IMR-90 (cell line): ENCODE data around the gene RUNX3. TPM values are rescaled to one million over a fixed set of nuclear protein-coding genes. Genes with fewer than 3 reads are reported as not detected.

Source experiments
- ATAC-seq: fragments of 200-7000 bp; cut with Tn5 transposase; 2 replicates; pipeline ENCODE4 v1.9.1; 2020; ENCODE audit warnings: low read depth, mild to moderate bottlenecking, moderate library complexity
- BruUV-seq: library from RNA; stranded (reverse); fragments of 400-500 nt; replicated peaks from 2 replicates; lab custom pipeline; 2021; lab: Mats Ljungman, UMichigan
- CTCF ChIA-PET: fragments of 300-600 bp; formaldehyde crosslinking; extraction: SDS; loops from one replicate; lab custom pipeline; 2021; ENCODE audit warnings: antibody characterized with exemption; lab: Yijun Ruan, JAX
- POLR2A ChIA-PET: fragments of 300-600 bp; sonication (Branson Sonifier 250); formaldehyde crosslinking; loops from one replicate; lab custom pipeline; 2022; ENCODE audit warnings: antibody characterized with exemption; ENCODE audit not compliant: unreplicated experiment; lab: Charles Lee
- DNase-seq: peaks from one replicate; pipeline ENCODE4 v3.0.0; 2013
- H2AFZ ChIP-seq: replicated peaks from 2 replicates; pipeline ENCODE3; 2013; ENCODE audit warnings: low read length, mild to moderate bottlenecking; ENCODE audit not compliant: poor library complexity
- H2AK5ac ChIP-seq: 2 replicates; pipeline ENCODE4 v1.6.1; 2013; ENCODE audit warnings: low read depth, low read length, inconsistent platforms
- H2AK9ac ChIP-seq: replicated peaks from 2 replicates; pipeline ENCODE3; 2013; ENCODE audit warnings: mild to moderate bottlenecking, low read depth, low read length, moderate library complexity; ENCODE audit not compliant: poor library complexity
- H2BK120ac ChIP-seq: 2 replicates; pipeline ENCODE4 v1.6.1; 2013; ENCODE audit warnings: low read depth, low read length, inconsistent platforms
- H2BK15ac ChIP-seq: 3 replicates; pipeline ENCODE4 v1.6.1; 2013; ENCODE audit warnings: low read depth, low read length, inconsistent platforms
- H2BK20ac ChIP-seq: 2 replicates; pipeline ENCODE4 v1.6.1; 2013; ENCODE audit warnings: low read depth, mild to moderate bottlenecking, inconsistent platforms, low read length, moderate library complexity
- H2BK5ac ChIP-seq: 2 replicates; pipeline ENCODE4 v1.6.1; 2013; ENCODE audit warnings: mild to moderate bottlenecking, low read depth, low read length, inconsistent platforms; ENCODE audit not compliant: poor library complexity, severe bottlenecking
- H3K14ac ChIP-seq: replicated peaks from 2 replicates; pipeline ENCODE4 v1.6.1; 2013; ENCODE audit warnings: low read depth, low read length, inconsistent platforms
- H3K18ac ChIP-seq: 2 replicates; pipeline ENCODE4 v1.6.1; 2013; ENCODE audit warnings: low read depth, low read length, control low read depth
- H3K23ac ChIP-seq: 2 replicates; pipeline ENCODE4 v1.6.1; 2013; ENCODE audit warnings: low read depth, low read length, inconsistent platforms
- H3K27ac ChIP-seq: 2 replicates; pipeline ENCODE4 v1.5.1; 2013; ENCODE audit warnings: mild to moderate bottlenecking, control low read depth, low read length; ENCODE audit not compliant: insufficient read depth
- H3K27me3 ChIP-seq: 2 replicates; pipeline ENCODE4 v1.6.1; 2013; ENCODE audit warnings: low read length; ENCODE audit not compliant: control insufficient read depth, insufficient read depth
- H3K36me3 ChIP-seq: 2 replicates; pipeline ENCODE4 v1.6.1; 2013; ENCODE audit warnings: low read length, mixed read lengths; ENCODE audit not compliant: control insufficient read depth, insufficient read depth
- H3K4ac ChIP-seq: 2 replicates; pipeline ENCODE4 v1.6.1; 2013; ENCODE audit warnings: low read depth, low read length, inconsistent platforms
- H3K4me1 ChIP-seq: 2 replicates; pipeline ENCODE4 v1.6.1; 2013; ENCODE audit warnings: low read length, mixed read lengths; ENCODE audit not compliant: control insufficient read depth, insufficient read depth
- H3K4me2 ChIP-seq: 2 replicates; pipeline ENCODE4 v1.6.1; 2013; ENCODE audit warnings: low read depth, mild to moderate bottlenecking, control low read depth, low read length, moderate library complexity
- H3K4me3 ChIP-seq: 2 replicates; pipeline ENCODE4 v1.5.1; 2013; ENCODE audit warnings: low read depth, mild to moderate bottlenecking, control low read depth, low read length, moderate library complexity; ENCODE audit not compliant: insufficient read depth
- H3K56ac ChIP-seq: 2 replicates; pipeline ENCODE4 v1.6.1; 2013; ENCODE audit warnings: low read length, inconsistent platforms; ENCODE audit not compliant: insufficient read depth; ENCODE audit errors: extremely low read depth
- H3K79me1 ChIP-seq, 2 experiments: 2 replicates each; pipeline ENCODE4 v1.6.1; 2013; ENCODE audit warnings: low read length in 2 of 2, inconsistent platforms in 1 of 2, low read depth in 1 of 2
- H3K9ac ChIP-seq: 2 replicates; pipeline ENCODE4 v1.6.1; 2013; ENCODE audit warnings: low read depth, low read length, control low read depth
- H3K9me1 ChIP-seq: 2 replicates; pipeline ENCODE4 v1.6.1; 2013; ENCODE audit warnings: low read length, inconsistent platforms; ENCODE audit not compliant: insufficient read depth
- H3K9me3 ChIP-seq: 2 replicates; pipeline ENCODE4 v1.6.1; 2013; ENCODE audit warnings: low read length; ENCODE audit not compliant: control insufficient read depth, insufficient read depth
- H4K20me1 ChIP-seq: 2 replicates; pipeline ENCODE4 v1.6.1; 2013; ENCODE audit warnings: low read length, inconsistent platforms; ENCODE audit not compliant: insufficient read depth
- H4K5ac ChIP-seq: 2 replicates; pipeline ENCODE4 v1.6.1; 2013; ENCODE audit warnings: mild to moderate bottlenecking, low read depth, low read length, control low read depth
- H4K8ac ChIP-seq, 2 experiments: 2 replicates each; pipeline ENCODE4 v1.6.1; 2013; ENCODE audit warnings: low read depth in 2 of 2, low read length in 2 of 2, control low read depth in 1 of 2, inconsistent platforms in 1 of 2
- H4K91ac ChIP-seq: 2 replicates; pipeline ENCODE4 v1.6.1; 2013; ENCODE audit warnings: low read depth, low read length, inconsistent platforms; ENCODE audit not compliant: insufficient read depth
- MXI1 ChIP-seq: IDR thresholded peaks from 2 replicates; pipeline ENCODE4 v1.6.1; 2012; ENCODE audit warnings: low read depth, mild to moderate bottlenecking, low read length, moderate library complexity, borderline replicate concordance
- RCOR1 ChIP-seq: IDR thresholded peaks from 2 replicates; pipeline ENCODE4 v1.6.1; 2012; ENCODE audit warnings: mild to moderate bottlenecking, low read length, improper control_type of control experiment; ENCODE audit not compliant: insufficient replicate concordance
- WGBS, 2 experiments: methylation state at CpG; one replicate each; pipeline versions ENCODE4 v1.1.5 to v1.1.7; 2013; ENCODE audit warnings: missing lambda C conversion rate in 2 of 2; ENCODE audit not compliant: insufficient read length in 1 of 2; ENCODE audit errors: extremely low coverage in 2 of 2; 5-methylcytosine and 5-hydroxymethylcytosine counted together
- dilution Hi-C: fragments of 300-500 bp; cut with HindIII; formaldehyde crosslinking; loops from one replicate; pipeline ENCODE4 v1.14.3; 2018; ENCODE audit warnings: low sequenced_read_pairs; ENCODE audit not compliant: unreplicated experiment
- in situ Hi-C: fragments of 300-500 bp; cut with MboI; formaldehyde crosslinking; loops from 3 replicates; pipeline ENCODE4 v1.14.3; 2019; ENCODE audit warnings: low sequenced_read_pairs, inconsistent platforms, mixed read lengths
- intact Hi-C: fragments of 100-400 bp; cut with micrococcal nuclease; formaldehyde crosslinking; loops from 2 replicates; pipeline ENCODE4 v1.10.0; 2022
- polyA plus RNA-seq, 3 experiments: library from polyadenylated mRNA; depleted of rRNA; stranded (reverse); fragments of >200 nt; gene quantifications; 2 replicates each; pipeline ENCODE4 v1.2.3, GENCODE V29; 2012; ENCODE audit warnings: low replicate concordance in 1 of 3
- total RNA-seq: library from RNA; depleted of rRNA; stranded (reverse); fragments of >200 nt; gene quantifications from 2 replicates; pipeline ENCODE4 v1.2.3, GENCODE V29; 2012

Gene RUNX3
- total and polyA plus RNA-seq, 2 of the 4 experiments (the other 2 are of a cell fraction) = 0.07 TPM; not detected in 1

GRCh38 chr1:24951337-24951736 is 21.3 kb upstream of the RUNX3 start:
- H3K9me1 ChIP-seq = peaks cover 40% of the 10 kb centered on the region
- H2BK20ac ChIP-seq = peak overlapping the region; percentile 96
- no TSS peak for BruUV-seq
- H4K20me1 ChIP-seq = no peaks in the 10 kb centered on the region
- H3K18ac ChIP-seq = peak overlapping the region; percentile 80
- H3K4me2 ChIP-seq = peak overlapping the region; percentile 70
- H2BK5ac ChIP-seq = peak overlapping the region; percentile 94
- H2AK9ac ChIP-seq = peak overlapping the region; percentile 56
- no peaks in the 10 kb centered on the region for H3K9me3 ChIP-seq
- peak overlapping the region; percentile 83 for H4K5ac ChIP-seq
- peak overlapping the region; percentile 93 for H2AK5ac ChIP-seq
- peak overlapping the region; percentile 19 for H2AFZ ChIP-seq
- H4K8ac ChIP-seq = peak overlapping the region; percentile 73 to 84
- POLR2A ChIA-PET = no interaction called here
- H3K79me1 ChIP-seq = peaks cover 0 to 16% of the 10 kb centered on the region in 2 experiments; a peak in 3 of 4 replicates
- CTCF ChIA-PET = interaction anchor here (1.0 kb wide), 1 partner anchor 86 kb away, joined by 6 read pairs; no protein-coding TSS in a partner anchor
- peak overlapping the region; percentile 82 for H3K14ac ChIP-seq
- DNase-seq (no peak), ATAC-seq (no peak)
- H3K56ac ChIP-seq = peak overlapping the region; percentile 64; the same call in 1 of the 2 replicates
- H3K27ac ChIP-seq = peak overlapping the region; percentile 82
- no peaks in the 10 kb centered on the region for H3K36me3 ChIP-seq
- peak overlapping the region; percentile 98 for H2BK120ac ChIP-seq
- peak; percentile 87 for TF ChIP-seq RCOR1
- TF ChIP-seq MXI1 = no peak
- dilution Hi-C loops (no loop called here), in situ Hi-C loops (no loop called here), intact Hi-C loops (no loop called here)
- H3K4ac ChIP-seq = peak overlapping the region; percentile 97
- H3K4me3 ChIP-seq = no peak overlapping the region
- peaks cover 45% of the 10 kb centered on the region for H3K4me1 ChIP-seq
- H3K23ac ChIP-seq = peak overlapping the region; percentile 77; the same call in 1 of the 2 replicates
- WGBS, 2 experiments = 80% methylated on average over 2 of the region's 6 CpGs; no CpG with 5 or more reads in 1 of the 2 experiments
- H4K91ac ChIP-seq = peak overlapping the region; percentile 96
- H3K9ac ChIP-seq = no peak overlapping the region
- no peaks in the 10 kb centered on the region for H3K27me3 ChIP-seq
- peak overlapping the region; percentile 94 for H2BK15ac ChIP-seq
